ENCODE data around the gene ELAVL1. TPM values are rescaled to one million over a fixed set of nuclear protein-coding genes. Genes with fewer than 3 reads are reported as not detected.

The ELAVL1 gene
- total and polyA plus RNA-seq, 2 experiments from 2014 or later, result 81.6 to 143 TPM

- TF ChIP-seq CTCF (conservative IDR thresholded peaks at IDR 0.05; ENCODE audit: low read depth in 2 of 2) (no peak), EZH2 (IDR thresholded peaks at IDR 0.05; ENCODE audit: low read depth, unreplicated experiment) (no peak), ETS1 (IDR thresholded peaks at IDR 0.05) (no peak), POLR2AphosphoS5 (IDR thresholded peaks at IDR 0.05; ENCODE audit: low read depth) (no peak), CREB1 (CRISPR knock-in tag; IDR thresholded peaks at IDR 0.05; ENCODE audit: low read depth) (no peak), ZNF331 (CRISPR knock-in tag; IDR thresholded peaks at IDR 0.05; ENCODE audit: low read depth) (no peak), EZH2phosphoT487 (IDR thresholded peaks at IDR 0.05; ENCODE audit: unreplicated experiment) (no peak), ZNF114 (CRISPR knock-in tag; IDR thresholded peaks at IDR 0.05) (no peak)
These were observed 25.9 kb downstream of the ELAVL1 start (continued) for GRCh38 chr19:7979559-7979958.

GRCh38 chr19:7979011-7979410, 26.4 kb downstream of the ELAVL1 start:
- H3K79me2 ChIP-seq (replicated peaks; ENCODE audit: insufficient read depth), result peaks cover 23% of the 10 kb centered on the region
- Mint-ChIP-seq H3K9me3 (no peaks in the 10 kb centered on the region), H3K27me3 (ENCODE audit: insufficient read depth, low read depth, poor library complexity) (peaks cover 10% of the 10 kb centered on the region), H3K4me1 (no peaks in the 10 kb centered on the region), H3K27ac (no peak overlapping the region), H3K4me3 (no peak overlapping the region), H3K36me3 (ENCODE audit: low read depth) (peaks cover 71% of the 10 kb centered on the region)
- no peaks in the 10 kb centered on the region for H3K9me2 ChIP-seq (ENCODE audit: insufficient read depth)
- no peaks in the 10 kb centered on the region for H3K27me3 ChIP-seq (ENCODE audit: insufficient read depth)
- H3K4me1 ChIP-seq (ENCODE audit: insufficient read depth), result no peaks in the 10 kb centered on the region
- no peak overlapping the region for H3K4me3 ChIP-seq
- no peak overlapping the region for H2AFZ ChIP-seq
- DNase-seq (ENCODE audit: low spot score) (no peak), ATAC-seq (no peak)
- H3K36me3 ChIP-seq (ENCODE audit: insufficient read depth), result peaks cover 16% of the 10 kb centered on the region
- peaks cover 10% of the 10 kb centered on the region; the same call in 1 of the 2 replicates for H3F3A ChIP-seq (replicated peaks; ENCODE audit: low read depth)
- TF ChIP-seq CTCF (conservative IDR thresholded peaks at IDR 0.05; ENCODE audit: low read depth in 2 of 2) (peak in 1 of 2 experiments; percentile 18; a peak in 1 of 4 replicates), STAT1 (IDR thresholded peaks at IDR 0.05; ENCODE audit: unreplicated experiment) (no peak)
- no peak overlapping the region for H3K27ac ChIP-seq (ENCODE audit: low read depth)
- H3K4me2 ChIP-seq, result no peak overlapping the region
- H4K20me1 ChIP-seq (replicated peaks; ENCODE audit: insufficient read depth), result peaks cover 26% of the 10 kb centered on the region
